GM12875 (cell line): Measurements from ENCODE around the gene FSD1.

Experiments used
- H3K4me3 ChIP-seq: one replicate; pipeline ENCODE4 v1.5.1; 2011; ENCODE audit warnings: low read depth, low read length, control low read depth
- CTCF ChIP-seq: IDR thresholded peaks from 2 replicates; pipeline ENCODE4 v1.5.1; 2011; ENCODE audit warnings: low read depth, mild to moderate bottlenecking, control low read depth, inconsistent platforms, low read length, moderate library complexity, borderline replicate concordance; ENCODE audit not compliant: insufficient read depth

The FSD1 gene

GRCh38 chr19:4367781-4368127, 63.4 kb downstream of the FSD1 start:
- H3K4me3 ChIP-seq: no peak overlapping the region

GRCh38 chr19:4368128-4368820, 63.9 kb downstream of the FSD1 start:
- no peak for TF ChIP-seq CTCF
- H3K4me3 ChIP-seq: no peak overlapping the region

More at GRCh38 chr19:4367781-4368127, 63.4 kb downstream of the FSD1 start:
- no peak for TF ChIP-seq CTCF

- peak overlapping the region; percentile 46 for H3K4me3 ChIP-seq
Observed at GRCh38 chr19:4369109-4369887, 64.9 kb downstream of the FSD1 start.

GRCh38 chr19:4369888-4370260, 65.5 kb downstream of the FSD1 start:
- peak; percentile 65 for TF ChIP-seq CTCF
- peak overlapping the region; percentile 46 for H3K4me3 ChIP-seq

More at GRCh38 chr19:4369109-4369887, 64.9 kb downstream of the FSD1 start:
- no peak for TF ChIP-seq CTCF

GRCh38 chr19:4370418-4371041, 66.1 kb downstream of the FSD1 start:
- no peak for TF ChIP-seq CTCF
- peak overlapping the region; percentile 46 for H3K4me3 ChIP-seq

- TF ChIP-seq CTCF: no peak
Observed at GRCh38 chr19:4371247-4372164, 67.1 kb downstream of the FSD1 start.

More at GRCh38 chr19:4371247-4372164, 67.1 kb downstream of the FSD1 start:
- H3K4me3 ChIP-seq: no peak overlapping the region
